Inflammatory macrophage (primary cell): ENCODE results near the gene SUSD3.

Experiments
- DNase-seq, 2 donors: peaks; one replicate each; pipeline ENCODE4 v3.0.0-alpha.2; 2020 to 2022

The SUSD3 gene

GRCh38 chr9:93053781-93054331 is 4.6 kb upstream of the SUSD3 start:
- no peak for DNase-seq

GRCh38 chr9:93054758-93055704 is 3.5 kb upstream of the SUSD3 start:
- DNase-seq = peak; percentile 69 to 79

DNA sequence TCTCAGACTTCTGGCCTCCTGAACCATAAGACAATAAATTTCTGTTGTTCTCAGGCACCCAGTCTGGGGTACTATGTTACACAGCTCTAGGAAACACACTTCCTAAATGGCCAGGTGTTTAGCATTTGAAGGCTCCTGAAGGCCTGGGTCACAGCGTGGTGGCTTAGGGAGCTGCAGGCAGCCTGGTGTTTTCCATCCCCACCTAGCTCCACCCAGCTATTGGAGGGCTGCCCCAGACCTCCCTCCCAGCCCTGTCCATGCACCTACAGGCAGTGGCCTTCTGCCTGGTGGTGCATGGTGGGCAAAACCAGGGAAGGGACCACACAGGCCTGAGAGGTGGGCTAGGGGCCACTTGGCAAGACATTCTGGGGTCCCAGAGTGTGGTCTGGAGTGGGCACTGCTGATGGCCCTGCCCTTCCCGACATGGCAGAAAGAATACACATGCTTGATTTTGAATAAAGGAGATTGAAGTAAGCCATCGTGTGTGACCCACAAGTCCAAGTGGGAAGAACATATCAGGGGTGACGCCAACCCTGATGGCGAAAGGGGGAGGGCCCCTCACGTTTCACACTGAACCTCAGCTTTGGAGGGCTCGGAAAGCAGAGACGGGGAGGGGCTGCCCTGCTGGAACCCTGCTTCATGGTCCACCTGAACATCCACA is 1.3 kb upstream of the SUSD3 start:
- no peak for DNase-seq

DNA sequence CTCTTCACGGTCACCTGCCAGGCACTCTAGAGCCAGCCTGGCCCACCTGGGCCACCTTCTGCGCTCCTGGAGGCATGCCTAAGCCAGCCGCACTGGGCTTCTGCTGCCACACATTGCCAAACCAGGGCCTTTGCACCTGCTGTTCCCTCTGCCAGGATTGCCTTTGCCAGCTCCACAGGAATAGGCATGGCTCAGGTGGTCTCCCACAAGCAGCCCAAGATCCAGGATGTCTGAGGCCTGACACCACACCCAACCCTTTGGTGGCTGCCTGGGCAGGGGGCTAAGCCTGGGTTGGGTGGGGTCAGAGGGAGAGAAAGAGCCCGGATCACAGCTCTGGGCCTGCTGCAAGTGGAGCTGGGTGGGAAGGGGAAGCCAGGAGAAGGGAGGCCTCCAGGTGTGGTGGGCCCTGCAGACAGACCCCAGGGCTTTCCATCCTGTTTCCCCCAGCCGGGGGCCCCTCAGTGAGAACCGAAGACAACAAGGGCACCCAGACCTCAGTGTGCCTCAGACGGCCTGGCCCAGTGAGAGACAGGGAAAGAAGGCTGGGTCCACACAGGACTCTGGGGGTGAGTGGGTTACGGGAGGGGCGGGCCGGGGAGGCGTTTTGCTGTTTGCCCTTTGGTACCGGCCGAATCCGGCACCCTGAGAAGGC is 672 bp upstream of the SUSD3 start:
- no peak for DNase-seq

GRCh38 chr9:93059011-93059714 is 662 bp downstream of the SUSD3 start:
- peak; percentile 58 to 79 for DNase-seq

- no peak for DNase-seq
These were observed 1.4 kb downstream of the SUSD3 start for GRCh38 chr9:93059715-93060578.

- no peak for DNase-seq
These were observed 2.3 kb downstream of the SUSD3 start for GRCh38 chr9:93060746-93061259.

GRCh38 chr9:93061260-93061751 is 2.8 kb downstream of the SUSD3 start:
- DNase-seq = peak in 1 of 2 donors; percentile 18

DNA sequence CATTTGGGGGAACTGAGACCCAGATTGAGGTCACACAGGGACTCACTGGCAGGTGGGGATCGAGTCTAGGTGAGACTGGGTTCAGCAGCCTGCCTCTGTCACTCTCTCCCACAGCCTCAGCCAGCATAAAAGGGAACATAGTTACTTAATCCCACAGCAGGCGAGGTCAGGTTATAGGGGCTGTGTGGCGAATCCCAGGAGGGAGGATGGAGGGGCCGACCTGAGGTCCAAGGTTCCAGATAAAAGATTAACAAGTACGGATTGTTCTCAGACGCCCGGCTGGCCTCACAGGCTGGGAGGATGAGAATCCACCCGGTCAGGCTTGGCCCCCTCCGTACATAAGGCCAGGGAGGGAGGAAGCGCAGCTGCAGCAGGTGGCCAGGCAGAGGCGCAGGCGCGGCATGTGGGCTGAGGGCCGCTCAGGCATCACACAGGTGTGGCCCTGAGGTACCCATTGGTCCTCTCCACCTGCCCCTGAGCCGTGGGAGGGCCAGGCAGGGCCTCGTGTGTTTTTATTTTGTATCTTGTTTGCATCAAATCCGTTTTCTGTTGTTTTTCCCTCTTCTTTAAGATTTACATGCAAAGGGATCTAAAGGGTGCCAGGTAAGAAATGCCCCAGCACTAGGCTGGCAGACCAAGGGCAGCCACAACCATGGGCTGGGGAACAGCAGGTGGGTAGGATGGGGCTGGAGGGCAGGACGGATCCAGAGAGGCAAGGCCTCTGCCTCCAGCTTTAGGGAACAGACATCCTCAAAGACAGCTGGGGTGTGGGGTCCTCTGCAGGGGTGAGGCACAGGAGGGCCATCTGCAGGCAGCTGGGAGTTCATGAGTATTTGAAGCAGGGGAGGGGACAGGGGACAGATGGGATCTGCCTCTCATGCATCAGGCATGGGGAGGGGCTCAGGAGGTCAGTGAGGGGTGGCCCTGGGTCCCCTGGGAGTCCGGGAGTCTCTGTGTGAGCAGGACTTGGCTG is 3.6 kb downstream of the SUSD3 start:
- no peak for DNase-seq

DNA sequence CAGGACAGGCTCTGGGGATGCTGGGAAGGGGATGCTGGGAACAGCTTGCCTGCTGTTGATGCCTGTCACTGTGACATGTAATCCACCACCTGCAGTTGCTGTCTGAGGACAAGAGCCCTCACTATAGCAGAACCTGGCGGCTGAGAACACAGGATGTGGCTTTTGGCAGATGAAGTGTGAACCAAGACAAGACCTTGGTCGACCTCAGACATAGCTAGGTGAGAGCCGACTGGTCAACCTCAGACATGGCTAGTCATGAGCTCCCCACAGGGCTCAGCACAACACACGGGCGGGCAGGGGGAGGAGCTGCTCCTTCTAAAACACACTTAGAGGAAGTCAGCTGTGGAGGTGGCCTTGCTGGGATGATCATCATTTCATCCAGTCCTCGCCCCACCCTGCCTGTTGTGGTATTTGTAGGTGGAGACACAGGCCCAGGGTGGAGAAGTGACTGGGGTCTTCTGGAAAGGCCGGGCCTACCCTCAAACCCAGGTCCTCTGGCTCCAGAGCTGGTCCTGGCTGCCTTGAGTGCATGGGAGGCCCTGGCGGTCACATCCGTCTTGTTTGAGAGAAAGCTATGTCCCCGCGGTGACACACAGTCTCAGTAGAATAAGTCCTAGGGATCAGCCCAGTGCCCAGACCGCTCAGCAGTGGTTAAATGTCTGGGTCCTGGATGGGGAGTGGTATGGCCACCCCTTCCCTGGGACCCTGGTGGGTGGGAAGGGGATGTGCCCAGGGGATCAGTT is 6.1 kb downstream of the SUSD3 start:
- DNase-seq = peak; percentile 81 to 91

GRCh38 chr9:93065135-93065720 is 6.7 kb downstream of the SUSD3 start:
- peak; percentile 29 to 76 for DNase-seq

GRCh38 chr9:93066978-93067603 is 8.6 kb downstream of the SUSD3 start:
- peak; percentile 39 to 50 for DNase-seq

DNA sequence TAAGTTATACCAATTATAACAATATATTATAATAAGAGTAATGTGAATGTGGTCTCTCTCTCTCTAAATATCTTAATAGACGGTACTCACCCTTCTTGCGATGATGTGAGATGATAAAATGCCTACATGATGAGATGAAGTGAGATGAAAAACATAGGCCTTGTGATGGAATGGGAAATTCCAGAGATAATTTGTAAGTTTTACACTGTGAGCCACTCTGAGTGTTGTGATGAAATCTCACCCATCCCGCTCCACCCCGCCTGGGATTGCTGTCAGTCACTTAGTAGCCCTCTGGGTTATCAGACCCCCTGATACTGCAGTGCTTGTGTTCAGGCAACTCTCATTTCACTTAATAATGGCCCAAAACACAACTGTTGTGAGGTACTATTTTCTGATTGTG is 10.5 kb downstream of the SUSD3 start:
- DNase-seq = no peak

GRCh38 chr9:93071464-93071863 is 13.0 kb downstream of the SUSD3 start:
- no peak for DNase-seq

- no peak for DNase-seq
These were observed 13.9 kb downstream of the SUSD3 start for GRCh38 chr9:93072383-93072795.

DNA sequence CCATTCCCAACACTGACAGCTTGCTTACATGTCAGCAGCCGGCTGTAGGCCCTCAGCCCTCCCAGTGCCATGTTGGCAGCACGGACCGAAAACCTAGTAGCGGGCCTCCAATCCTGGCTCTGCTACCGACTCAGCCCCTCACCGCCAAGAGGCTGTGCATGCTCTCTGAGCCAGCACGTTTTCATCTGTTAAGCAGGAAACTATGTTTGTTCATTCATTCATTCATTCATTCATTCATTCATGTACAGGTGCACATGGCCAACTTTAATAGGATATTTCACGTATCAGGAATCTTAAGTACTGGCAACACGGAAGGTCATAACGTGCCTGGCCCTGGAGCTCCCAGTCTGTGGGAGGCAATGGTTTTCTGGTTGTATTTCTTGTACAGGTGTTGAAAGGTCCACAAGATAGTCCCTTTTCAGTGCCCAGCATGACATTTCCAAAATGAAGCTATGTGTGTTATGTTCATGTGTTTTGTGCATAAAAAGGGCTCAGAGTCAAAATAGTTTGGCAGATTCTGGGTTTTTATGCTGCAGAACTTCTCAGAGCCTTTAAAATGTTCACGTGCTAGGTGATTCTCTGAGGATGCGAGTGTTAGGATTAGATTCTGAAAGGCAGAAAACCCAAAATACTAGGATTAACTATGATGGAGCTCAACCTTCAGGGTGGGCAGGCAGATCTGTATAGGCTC is 17.7 kb downstream of the SUSD3 start:
- no peak for DNase-seq

DNA sequence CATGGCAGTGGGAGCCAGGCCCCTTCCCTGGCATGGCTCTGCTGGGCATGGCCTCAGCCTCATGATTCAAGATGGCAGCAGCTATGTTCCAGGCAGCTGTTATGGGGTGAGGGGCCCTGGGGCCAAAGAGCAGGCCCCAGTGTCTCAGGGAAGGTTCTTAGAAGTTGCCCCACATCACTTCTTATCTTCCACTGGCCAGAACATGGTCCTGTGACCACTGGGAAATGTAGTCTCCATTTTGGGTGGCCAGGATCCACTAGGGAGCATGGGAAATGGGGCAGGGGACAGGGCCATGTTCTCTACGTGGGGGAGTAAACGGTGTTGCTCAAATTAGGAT is 18.3 kb downstream of the SUSD3 start:
- no peak for DNase-seq

DNA sequence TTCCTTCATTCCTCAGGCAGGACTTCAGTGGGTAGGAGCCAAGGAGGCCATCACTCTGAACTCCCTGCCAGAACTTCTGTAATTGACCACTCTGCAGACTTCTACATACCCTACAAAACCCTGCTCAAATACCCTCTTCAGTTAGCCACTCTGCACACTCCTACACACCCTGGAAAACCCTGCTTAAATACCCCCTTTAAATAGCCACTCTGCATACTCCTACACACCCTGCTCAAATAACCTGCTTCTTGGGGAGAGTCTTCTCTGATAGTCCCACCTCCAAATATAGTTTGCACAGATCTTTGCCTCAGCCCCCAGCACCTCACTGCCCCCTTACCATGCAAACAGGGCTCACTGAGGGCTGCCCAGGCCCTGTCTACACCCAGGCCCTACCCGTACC is 18.9 kb downstream of the SUSD3 start:
- no peak for DNase-seq
